ENCODE measurements around the gene MYH11.

DNA sequence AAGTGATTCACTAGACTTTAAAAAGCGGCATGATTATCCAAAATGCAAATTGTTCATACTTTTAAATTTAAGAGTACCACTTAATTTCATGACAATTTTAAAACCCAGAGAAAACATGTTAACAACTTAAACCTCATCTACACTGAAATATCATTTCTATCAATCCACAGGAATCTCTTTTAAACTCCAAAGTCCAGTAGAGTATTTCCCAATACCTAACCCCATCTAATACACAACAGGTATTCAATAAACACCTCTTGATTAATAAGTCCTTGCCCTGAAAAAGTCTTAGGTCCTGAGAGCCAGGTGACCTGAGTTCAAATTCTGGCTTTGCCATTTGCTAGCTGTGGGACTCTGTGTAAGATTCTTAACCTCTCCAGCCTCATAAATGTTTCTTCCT is 16.9 kb upstream of the MYH11 start:
- TF ChIP-seq CTCF (IDR thresholded peaks at IDR 0.05) (no peak), POLR2A (IDR thresholded peaks at IDR 0.05) (no peak)

Data from lower leg skin (tissue), 3 donors.